ENCODE data around the gene ARSB. TPM values are rescaled to one million over a fixed set of nuclear protein-coding genes. Genes with fewer than 3 reads are reported as not detected.

The ARSB gene
- total RNA-seq, 1 donor from 2014 or later: 12.4 TPM

- Mint-ChIP-seq H3K4me3 (no peak overlapping the region), H3K27me3 (no peaks in the 10 kb centered on the region), H3K4me1 (no peaks in the 10 kb centered on the region), H3K36me3 (ENCODE audit: low read depth) (peaks cover 6% of the 10 kb centered on the region), H3K9me3 (no peaks in the 10 kb centered on the region), H3K27ac (no peak overlapping the region)
- DNase-seq: no peak
- intact Hi-C loops (cut with micrococcal nuclease): no loop called here
These were observed 203.4 kb downstream of the ARSB start for GRCh38 chr5:78781611-78782286.

DNA sequence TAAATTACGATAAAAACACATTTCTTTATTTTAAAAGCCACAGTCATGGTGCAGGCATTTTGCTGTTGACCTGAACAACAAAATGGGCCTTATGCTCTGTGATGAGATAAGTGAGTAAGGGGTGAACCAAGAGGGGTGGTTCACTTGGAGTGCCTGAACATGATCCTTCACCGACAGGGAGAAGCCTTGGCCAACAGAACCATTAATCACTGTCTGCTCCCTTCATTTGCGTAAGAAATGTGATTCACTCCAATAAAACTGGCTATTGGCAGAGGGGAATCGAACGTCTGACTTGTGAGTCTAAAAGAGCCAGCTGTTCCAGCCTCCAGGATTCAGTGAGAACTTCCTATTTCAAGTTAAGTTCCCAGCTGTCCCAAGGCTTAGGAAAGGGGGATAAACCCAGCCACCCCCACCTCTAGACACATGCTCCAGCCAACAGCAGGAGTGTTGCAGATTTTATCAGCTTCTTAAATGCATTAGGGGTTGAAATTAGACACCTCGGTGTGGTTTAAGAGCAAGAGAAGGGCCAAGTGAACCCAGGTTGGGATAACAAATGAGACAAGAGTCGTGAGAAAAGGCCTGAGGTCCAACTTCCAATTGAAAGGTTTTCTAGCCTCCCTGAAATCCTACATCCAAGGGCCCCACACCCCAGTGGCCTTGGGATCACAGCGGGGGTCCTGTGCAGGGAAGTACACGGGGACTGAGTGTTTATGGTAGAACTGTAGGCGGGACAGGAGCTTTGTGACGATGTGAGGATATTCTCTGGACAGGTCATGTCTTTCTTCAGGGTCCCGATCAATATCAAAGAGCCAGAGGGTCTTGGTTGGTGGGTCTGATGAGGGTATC is 205.1 kb downstream of the ARSB start:
- Mint-ChIP-seq H3K9me3 (no peaks in the 10 kb centered on the region), H3K4me1 (no peaks in the 10 kb centered on the region), H3K27me3 (no peaks in the 10 kb centered on the region), H3K4me3 (no peak overlapping the region), H3K27ac (no peak overlapping the region), H3K36me3 (ENCODE audit: low read depth) (peaks cover 6% of the 10 kb centered on the region)
- no peak for DNase-seq
- intact Hi-C loops (cut with micrococcal nuclease): no loop called here

DNA sequence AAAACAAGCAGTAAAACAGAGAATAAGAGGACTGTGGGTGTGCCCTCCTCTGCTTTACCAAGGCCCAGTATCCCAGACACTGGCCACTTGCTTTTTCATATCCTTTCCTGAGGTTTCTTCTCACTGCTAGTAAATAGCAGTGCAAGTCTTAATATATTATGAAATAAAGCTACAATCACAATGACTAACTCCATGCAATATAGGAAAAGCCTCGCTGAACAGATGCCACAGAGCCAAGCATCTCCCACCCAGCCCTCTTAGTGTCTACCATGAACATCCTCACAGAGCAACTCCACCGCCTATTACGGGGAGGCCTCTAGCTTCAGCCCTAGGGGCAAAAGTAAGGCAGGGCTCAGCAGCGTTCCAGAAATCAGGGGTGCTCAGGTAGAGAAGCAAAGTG is 205.8 kb downstream of the ARSB start:
- peaks cover 6% of the 10 kb centered on the region for H3K36me3 Mint-ChIP-seq (ENCODE audit: low read depth)
- no peak for DNase-seq
- H3K27me3 Mint-ChIP-seq: no peaks in the 10 kb centered on the region
- no peak overlapping the region for H3K4me3 Mint-ChIP-seq
- intact Hi-C loops (cut with micrococcal nuclease): no loop called here
- no peaks in the 10 kb centered on the region for H3K9me3 Mint-ChIP-seq
- no peaks in the 10 kb centered on the region for H3K4me1 Mint-ChIP-seq
- no peak overlapping the region for H3K27ac Mint-ChIP-seq

DNA sequence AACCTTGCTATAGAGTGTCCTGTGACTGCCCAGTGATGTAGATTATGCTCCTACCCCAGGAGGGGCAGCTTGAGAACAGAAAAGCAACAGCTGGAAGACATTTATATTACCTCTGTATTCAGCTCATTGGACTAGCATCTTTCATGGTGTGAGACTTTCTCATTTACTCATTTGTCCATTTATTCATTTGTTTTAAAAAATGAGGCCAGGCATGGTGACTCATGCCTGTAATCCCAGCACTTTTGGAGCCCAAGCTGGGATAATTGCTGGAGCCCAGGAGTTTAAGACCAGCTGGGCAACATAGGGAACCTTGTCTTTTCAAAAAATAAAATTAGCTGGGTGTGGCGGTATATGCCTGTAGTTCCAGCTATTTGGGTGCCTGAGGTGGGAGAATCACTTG is 206.6 kb downstream of the ARSB start:
- no peak for DNase-seq
- Mint-ChIP-seq H3K36me3 (ENCODE audit: low read depth) (peaks cover 6% of the 10 kb centered on the region), H3K27me3 (no peaks in the 10 kb centered on the region), H3K4me3 (no peak overlapping the region), H3K9me3 (no peaks in the 10 kb centered on the region), H3K27ac (no peak overlapping the region), H3K4me1 (no peaks in the 10 kb centered on the region)
- intact Hi-C loops (cut with micrococcal nuclease): no loop called here

DNA sequence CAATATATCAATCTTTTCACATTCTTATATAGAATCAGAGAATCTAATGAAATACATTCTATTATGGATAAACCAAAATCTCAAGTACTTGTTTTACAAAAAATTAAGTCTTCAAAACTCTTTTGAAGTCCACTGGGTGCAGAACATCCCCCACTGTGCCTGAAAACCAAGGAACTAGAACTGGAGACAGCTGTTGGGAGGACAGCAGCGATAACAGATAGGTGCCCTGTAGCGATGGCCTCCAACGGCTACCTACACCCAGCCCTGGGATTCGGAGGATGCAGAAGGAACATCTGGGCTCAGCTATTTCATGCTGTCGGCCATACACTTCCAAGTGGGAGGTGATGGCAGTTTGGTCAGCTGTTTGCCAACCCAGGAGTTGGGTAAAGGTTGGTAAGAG is 207.2 kb downstream of the ARSB start:
- H3K4me3 Mint-ChIP-seq: no peak overlapping the region
- no peaks in the 10 kb centered on the region for H3K4me1 Mint-ChIP-seq
- H3K27ac Mint-ChIP-seq: no peak overlapping the region
- peaks cover 6% of the 10 kb centered on the region for H3K36me3 Mint-ChIP-seq (ENCODE audit: low read depth)
- no peaks in the 10 kb centered on the region for H3K27me3 Mint-ChIP-seq
- no peak for DNase-seq
- intact Hi-C loops (cut with micrococcal nuclease): no loop called here
- H3K9me3 Mint-ChIP-seq: no peaks in the 10 kb centered on the region

GRCh38 chr5:78776637-78777036 is 208.5 kb downstream of the ARSB start:
- peaks cover 2% of the 10 kb centered on the region for H3K4me1 Mint-ChIP-seq
- no peak overlapping the region for H3K4me3 Mint-ChIP-seq
- H3K36me3 Mint-ChIP-seq (ENCODE audit: low read depth): peaks cover 6% of the 10 kb centered on the region
- no peak for DNase-seq
- H3K9me3 Mint-ChIP-seq: no peaks in the 10 kb centered on the region
- intact Hi-C loops (cut with micrococcal nuclease): no loop called here
- H3K27me3 Mint-ChIP-seq: no peaks in the 10 kb centered on the region
- no peak overlapping the region for H3K27ac Mint-ChIP-seq

- Mint-ChIP-seq H3K27ac (no peak overlapping the region), H3K4me1 (peaks cover 3% of the 10 kb centered on the region), H3K9me3 (no peaks in the 10 kb centered on the region), H3K4me3 (no peak overlapping the region), H3K27me3 (no peaks in the 10 kb centered on the region), H3K36me3 (ENCODE audit: low read depth) (no peaks in the 10 kb centered on the region)
- intact Hi-C loops (cut with micrococcal nuclease): no loop called here
- DNase-seq: no peak
These were observed 211.5 kb downstream of the ARSB start for GRCh38 chr5:78773655-78774054.

DNA sequence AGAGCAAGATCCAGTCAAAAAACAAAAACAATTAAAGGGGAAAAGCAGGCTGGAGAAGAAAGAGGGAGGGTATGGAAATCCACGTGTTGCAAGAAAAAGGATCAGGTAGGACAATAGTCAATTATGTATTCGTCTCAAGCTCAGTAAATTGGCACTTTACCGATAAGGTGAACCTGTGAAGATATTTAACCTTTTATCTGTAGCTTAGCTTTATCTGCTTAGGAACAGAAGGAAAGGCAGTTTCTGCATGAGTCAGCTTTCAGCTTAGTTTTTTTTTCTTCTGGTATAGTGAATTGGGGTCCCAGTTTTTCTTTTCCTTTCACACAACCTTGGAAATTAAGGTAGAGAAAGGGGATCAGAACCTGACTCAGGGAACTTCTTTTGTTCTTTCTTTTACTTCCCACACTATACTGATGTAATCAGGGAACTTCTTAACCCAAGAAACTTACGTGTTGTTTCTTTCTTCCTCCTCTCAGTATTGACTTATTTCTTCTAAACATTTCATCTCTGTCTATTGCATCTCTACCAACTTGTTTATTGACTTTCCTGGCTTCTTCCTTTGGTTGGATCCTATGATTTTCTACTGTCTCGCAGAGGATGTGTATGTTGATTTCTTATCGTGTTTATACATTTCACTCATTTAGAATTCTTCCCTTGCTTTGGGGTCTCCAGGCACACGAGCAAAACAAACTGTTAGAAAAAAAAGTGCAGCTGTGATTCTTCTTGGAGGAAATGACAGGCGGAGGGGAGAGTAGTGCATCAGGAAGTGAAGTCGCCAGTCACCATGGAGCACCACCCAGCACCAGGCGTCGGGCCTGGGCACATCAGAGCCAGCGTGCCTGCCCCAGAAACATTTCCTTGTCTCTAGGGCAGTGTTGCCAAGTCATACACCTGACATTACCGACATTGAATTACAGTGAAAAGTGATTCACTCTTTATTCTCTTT is 213.6 kb downstream of the ARSB start:
- no peak for DNase-seq
- no peak overlapping the region for H3K27ac Mint-ChIP-seq

GRCh38 chr5:78768781-78769380 is 216.2 kb downstream of the ARSB start:
- H3K4me3 Mint-ChIP-seq: no peak overlapping the region

More for the DNA sequence above, 213.6 kb downstream of the ARSB start:
- H3K27me3 Mint-ChIP-seq: peaks cover 1% of the 10 kb centered on the region
- H3K9me3 Mint-ChIP-seq: no peaks in the 10 kb centered on the region
- H3K36me3 Mint-ChIP-seq (ENCODE audit: low read depth): no peaks in the 10 kb centered on the region
- H3K4me1 Mint-ChIP-seq: peaks cover 3% of the 10 kb centered on the region
- H3K4me3 Mint-ChIP-seq: no peak overlapping the region
- intact Hi-C loops (cut with micrococcal nuclease): no loop called here

DNA sequence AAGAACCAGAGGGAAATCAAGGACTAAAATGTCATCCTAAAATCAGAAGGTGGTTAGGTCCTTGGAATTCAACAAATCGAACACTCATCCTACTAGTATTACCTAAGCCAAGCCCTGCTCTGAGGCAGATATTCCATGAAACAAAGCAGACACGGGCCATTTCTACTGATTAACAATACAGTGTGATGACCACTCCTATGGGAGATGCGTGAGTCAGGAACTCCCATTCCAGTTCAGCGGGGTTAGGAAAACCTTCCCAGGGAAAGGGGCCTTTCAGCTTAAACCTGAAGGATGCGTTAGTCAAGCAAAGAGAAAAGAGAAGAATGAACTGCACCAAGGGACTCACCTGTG is 218.7 kb downstream of the ARSB start:
- intact Hi-C loops (cut with micrococcal nuclease): no loop called here
- no peaks in the 10 kb centered on the region for H3K36me3 Mint-ChIP-seq (ENCODE audit: low read depth)

More at GRCh38 chr5:78768781-78769380, 216.2 kb downstream of the ARSB start:
- intact Hi-C loops (cut with micrococcal nuclease): no loop called here
- Mint-ChIP-seq H3K27ac (no peak overlapping the region), H3K9me3 (no peaks in the 10 kb centered on the region), H3K4me1 (peaks cover 3% of the 10 kb centered on the region), H3K36me3 (ENCODE audit: low read depth) (no peaks in the 10 kb centered on the region), H3K27me3 (peaks cover 10% of the 10 kb centered on the region)
- no peak for DNase-seq

GRCh38 chr5:78765756-78766411 is 219.2 kb downstream of the ARSB start:
- Mint-ChIP-seq H3K27ac (no peak overlapping the region), H3K36me3 (ENCODE audit: low read depth) (no peaks in the 10 kb centered on the region), H3K27me3 (peaks cover 14% of the 10 kb centered on the region), H3K4me1 (no peaks in the 10 kb centered on the region), H3K4me3 (no peak overlapping the region), H3K9me3 (peaks cover 5% of the 10 kb centered on the region)
- DNase-seq: no peak
- intact Hi-C loops (cut with micrococcal nuclease): no loop called here

More for the DNA sequence above, 218.7 kb downstream of the ARSB start:
- Mint-ChIP-seq H3K27ac (no peak overlapping the region), H3K27me3 (peaks cover 14% of the 10 kb centered on the region), H3K4me3 (no peak overlapping the region), H3K4me1 (no peaks in the 10 kb centered on the region), H3K9me3 (peaks cover 5% of the 10 kb centered on the region)
- DNase-seq: no peak

DNA sequence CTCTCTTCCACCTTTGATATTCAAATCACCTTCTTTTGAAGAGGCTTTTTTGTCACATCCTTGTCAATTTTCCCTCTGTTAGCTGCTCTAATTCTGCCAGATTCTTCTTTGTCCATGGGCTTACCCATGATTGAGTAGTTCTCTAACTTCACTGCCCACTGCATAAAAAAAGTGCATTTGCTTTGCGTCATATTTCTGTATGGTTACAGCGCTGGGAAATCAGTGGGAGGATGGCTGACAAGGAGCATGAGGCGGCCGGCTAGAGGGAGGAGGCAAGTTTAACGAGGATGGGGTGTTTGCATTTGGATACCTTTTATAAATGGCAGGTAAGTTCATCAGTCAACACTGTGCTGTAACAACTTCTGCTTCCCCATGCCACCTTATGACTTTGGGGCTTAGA is 220.0 kb downstream of the ARSB start:
- intact Hi-C loops (cut with micrococcal nuclease): no loop called here
- Mint-ChIP-seq H3K9me3 (peaks cover 5% of the 10 kb centered on the region), H3K4me3 (no peak overlapping the region)

GRCh38 chr5:78763659-78764189 is 221.4 kb downstream of the ARSB start:
- peaks cover 1% of the 10 kb centered on the region for H3K4me1 Mint-ChIP-seq
- intact Hi-C loops (cut with micrococcal nuclease): no loop called here

More for the DNA sequence above, 220.0 kb downstream of the ARSB start:
- H3K36me3 Mint-ChIP-seq (ENCODE audit: low read depth): no peaks in the 10 kb centered on the region
- no peak overlapping the region for H3K27ac Mint-ChIP-seq
- DNase-seq: no peak
- no peaks in the 10 kb centered on the region for H3K4me1 Mint-ChIP-seq
- H3K27me3 Mint-ChIP-seq: peaks cover 14% of the 10 kb centered on the region

More at GRCh38 chr5:78763659-78764189, 221.4 kb downstream of the ARSB start:
- Mint-ChIP-seq H3K27ac (no peak overlapping the region), H3K9me3 (peaks cover 10% of the 10 kb centered on the region), H3K36me3 (ENCODE audit: low read depth) (no peaks in the 10 kb centered on the region), H3K4me3 (no peak overlapping the region), H3K27me3 (peaks cover 14% of the 10 kb centered on the region)
- DNase-seq: no peak

Measured in activated CD4-positive, alpha-beta T cell treated with anti-CD3 and anti-CD28 coated beads, Interleukin-2, amount 10 ng/mL, durations not matched to agents 24 days and 14 days (primary cell).